HG02588 (cell line): Measurements from ENCODE around the gene CCDC40.

Experiments
- ATAC-seq: cut with Tn5 transposase; IDR thresholded peaks from one replicate; pipeline ENCODE4 v1.9.1; 2021; ENCODE audit warnings: mild to moderate bottlenecking, moderate library complexity; ENCODE audit not compliant: unreplicated experiment

CCDC40 gene

DNA sequence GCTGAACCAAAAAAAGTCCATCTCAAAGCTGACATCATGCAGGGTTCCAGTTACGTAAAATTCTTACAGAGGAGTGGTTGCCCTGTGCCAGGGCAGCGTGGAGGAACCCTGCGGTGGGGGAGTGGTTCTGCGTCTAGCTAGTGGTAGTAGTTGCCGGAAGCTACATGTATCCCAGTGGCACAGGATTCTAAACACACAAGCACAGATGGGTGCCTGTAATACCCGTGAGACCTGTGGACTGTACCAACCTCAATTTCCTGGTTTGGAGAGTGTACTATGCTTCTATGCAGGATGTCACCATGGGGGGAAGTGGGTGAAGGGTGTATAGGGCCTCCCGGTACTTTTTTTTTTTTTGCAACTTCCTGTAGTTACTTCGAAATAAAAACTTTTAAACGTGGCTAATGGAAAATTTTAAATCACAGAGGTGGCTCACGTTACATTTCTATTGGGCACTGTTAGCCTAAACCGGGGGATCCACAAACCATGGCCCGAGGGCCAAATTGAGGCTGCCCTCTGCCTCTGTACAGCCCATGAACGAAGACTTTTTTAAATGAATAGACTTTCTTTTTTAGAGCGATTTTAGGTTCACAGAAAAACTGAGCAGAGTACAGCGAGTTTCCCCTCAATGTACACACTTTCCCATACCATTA lies 39.3 kb upstream of the CCDC40 start:
- ATAC-seq = no peak

DNA sequence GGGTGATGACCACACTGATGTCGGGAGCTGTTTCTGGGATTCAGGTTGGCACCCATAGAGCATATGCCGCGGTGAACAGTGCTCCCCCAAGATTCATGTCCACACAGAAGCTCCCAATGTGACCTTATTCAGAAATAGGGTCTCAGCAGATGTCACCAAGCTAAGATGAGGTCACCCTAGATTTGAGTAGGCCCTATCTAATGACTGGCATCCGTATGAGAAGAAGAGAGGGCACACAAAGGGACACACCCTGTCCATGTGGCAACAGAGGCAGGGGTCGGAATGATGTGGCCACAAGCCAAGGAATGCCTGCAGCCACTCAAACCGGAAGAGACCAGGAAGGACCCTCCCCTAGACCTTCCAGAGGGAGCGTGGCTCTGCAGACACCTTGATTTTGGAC lies 36.3 kb upstream of the CCDC40 start:
- ATAC-seq = no peak

DNA sequence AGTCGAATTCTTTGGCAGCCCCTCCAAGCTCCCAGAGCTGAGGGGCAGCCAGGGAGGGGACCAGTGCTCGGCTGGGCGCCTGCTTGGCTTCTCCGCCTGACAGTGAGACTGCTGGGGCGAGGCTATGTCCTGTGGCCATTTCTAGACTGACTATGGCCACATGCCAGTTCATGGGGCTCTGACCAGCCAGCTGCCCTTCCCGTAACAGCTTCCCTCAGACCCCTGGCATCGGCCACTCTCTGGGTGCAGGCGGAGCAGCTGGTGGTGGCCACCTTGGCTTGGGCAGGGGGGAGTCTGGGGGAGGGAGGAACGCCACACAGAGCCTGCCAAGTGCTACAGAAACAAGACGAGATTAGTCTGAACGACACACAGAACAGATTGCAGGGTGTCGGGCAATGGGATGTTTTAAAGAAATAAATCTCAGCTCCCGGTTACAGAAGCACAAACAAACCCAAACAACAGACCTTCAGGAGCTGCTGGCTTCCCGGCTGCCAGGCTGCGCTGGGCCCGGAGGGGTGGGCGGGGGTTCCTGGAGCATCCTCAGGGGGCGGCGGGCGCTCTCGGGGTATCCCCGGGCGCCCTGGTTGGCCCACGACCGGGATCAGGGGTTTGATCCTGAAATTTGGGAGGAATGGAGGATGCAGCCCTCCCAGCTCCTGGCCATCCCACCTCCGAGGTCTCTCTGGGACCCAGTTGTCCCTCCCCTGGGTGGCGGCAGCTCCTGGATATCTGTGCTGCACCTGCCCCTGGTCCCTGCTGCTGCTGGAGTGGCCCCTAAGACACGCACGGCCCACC lies 35.3 kb upstream of the CCDC40 start:
- no peak for ATAC-seq

GRCh38 chr17:80002070-80002641 lies 34.3 kb upstream of the CCDC40 start:
- no peak for ATAC-seq

GRCh38 chr17:80002690-80003490 lies 33.6 kb upstream of the CCDC40 start:
- ATAC-seq = no peak

DNA sequence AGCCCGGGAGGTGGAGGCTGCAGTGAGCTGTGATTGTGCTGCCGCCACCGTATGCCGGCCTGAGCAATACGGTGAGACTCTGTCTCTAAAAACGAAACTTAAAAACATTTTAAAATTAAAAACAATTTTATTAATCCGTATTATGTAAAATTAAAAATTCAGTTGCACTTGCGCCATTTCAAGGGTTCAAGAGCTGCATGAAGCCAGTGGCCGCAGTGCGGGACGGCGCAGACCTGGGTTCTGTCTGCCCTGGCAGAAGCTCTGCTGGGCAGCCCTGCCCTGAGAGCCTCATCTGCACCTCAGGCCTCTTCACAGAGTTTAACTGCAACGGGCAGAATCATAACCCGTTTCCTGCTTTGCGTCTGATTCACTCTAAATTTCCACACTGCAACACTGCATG lies 32.5 kb upstream of the CCDC40 start:
- ATAC-seq = no peak

GRCh38 chr17:80005360-80006338 lies 30.8 kb upstream of the CCDC40 start:
- no peak for ATAC-seq

GRCh38 chr17:80006339-80006720 lies 30.1 kb upstream of the CCDC40 start:
- no peak for ATAC-seq

GRCh38 chr17:80006811-80007752 lies 29.4 kb upstream of the CCDC40 start:
- no peak for ATAC-seq

GRCh38 chr17:80007939-80008338 lies 28.5 kb upstream of the CCDC40 start:
- no peak for ATAC-seq

DNA sequence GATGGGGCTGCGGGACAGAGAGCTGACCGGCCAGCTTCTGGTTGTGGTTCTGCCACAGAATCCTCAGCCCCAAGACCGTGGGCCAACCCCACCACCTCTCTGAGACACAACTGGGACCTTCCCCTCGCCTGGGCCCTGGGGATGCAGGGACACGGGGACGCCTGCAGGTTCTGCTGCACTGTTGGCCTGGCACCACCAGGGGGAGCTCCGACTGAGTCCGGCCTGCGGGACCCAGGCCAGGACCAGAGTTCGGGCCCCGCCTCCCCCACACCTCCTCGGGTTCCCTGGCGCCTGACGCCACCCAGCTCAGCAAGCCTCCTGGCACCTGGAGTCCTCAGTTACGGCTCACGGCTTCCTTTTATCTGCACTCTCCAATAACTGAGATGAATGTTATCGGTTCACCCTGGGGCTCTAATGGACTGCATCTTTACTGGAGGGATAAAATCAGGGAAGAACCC lies 28.0 kb upstream of the CCDC40 start:
- ATAC-seq = peak; percentile 46

DNA sequence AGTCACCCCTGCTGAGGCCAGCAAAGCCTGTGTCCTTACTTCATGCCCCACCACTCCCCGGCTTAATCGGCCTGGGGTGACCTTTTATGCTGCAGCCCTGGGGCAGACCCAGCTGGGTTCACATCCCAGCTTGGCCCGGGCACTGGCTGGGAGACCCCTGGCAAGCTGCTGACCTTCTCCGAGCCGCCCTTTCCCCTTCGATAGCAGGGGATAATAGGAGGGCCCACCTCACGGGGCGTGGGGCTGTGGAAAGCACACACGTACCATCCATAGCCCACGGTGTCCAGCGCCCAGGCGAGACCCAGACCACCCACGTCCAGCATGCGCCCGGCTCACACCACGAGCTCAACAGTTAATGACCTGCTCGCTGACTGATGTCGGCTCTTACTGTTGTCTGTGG lies 27.6 kb upstream of the CCDC40 start:
- ATAC-seq = no peak

GRCh38 chr17:80009391-80010282 lies 26.8 kb upstream of the CCDC40 start:
- ATAC-seq = no peak

DNA sequence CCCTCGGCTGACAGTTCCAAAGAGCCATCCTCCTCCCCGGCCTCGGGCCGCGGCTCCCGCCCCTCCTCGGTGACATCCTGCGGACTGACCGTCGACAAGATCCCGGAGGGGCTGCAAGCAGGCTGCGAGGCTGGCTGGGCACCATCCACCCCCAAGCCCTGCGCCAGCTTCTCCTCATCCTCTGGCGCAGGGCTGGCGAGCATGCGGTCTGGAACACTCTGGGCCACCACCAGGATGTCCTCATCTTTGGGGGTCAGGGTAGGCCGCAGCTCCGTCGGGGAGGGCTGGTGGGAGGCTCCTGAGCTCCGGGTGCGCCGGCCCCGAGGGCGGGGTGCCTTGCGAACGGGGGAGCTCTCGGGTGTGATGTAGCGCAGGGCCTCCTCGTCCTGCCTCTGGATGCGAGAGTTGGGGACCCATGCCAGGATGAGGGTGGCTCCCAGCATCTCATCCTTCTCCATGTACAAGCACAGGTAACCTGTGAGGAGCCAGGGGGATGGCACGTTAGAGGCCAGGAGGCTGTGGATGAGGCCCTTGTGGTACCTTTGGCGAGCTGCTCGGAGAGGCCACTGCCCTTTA lies 26.1 kb upstream of the CCDC40 start:
- ATAC-seq = no peak

- no peak for ATAC-seq
These were observed 24.4 kb upstream of the CCDC40 start for GRCh38 chr17:80011989-80012555.

- no peak for ATAC-seq
These were observed 23.4 kb upstream of the CCDC40 start for GRCh38 chr17:80012765-80013741.
